Activated CD8-positive, alpha-beta memory T cell treated with anti-CD3 and anti-CD28 coated beads for 4 hours (primary cell): ENCODE results near the gene FRS2.

ENCODE experiments used
- DNase-seq, 2 donors: peaks; one replicate each; pipeline ENCODE4 v3.0.0-alpha.2; 2020; ENCODE audit warnings: low read depth in 2 of 2

FRS2 gene

DNA sequence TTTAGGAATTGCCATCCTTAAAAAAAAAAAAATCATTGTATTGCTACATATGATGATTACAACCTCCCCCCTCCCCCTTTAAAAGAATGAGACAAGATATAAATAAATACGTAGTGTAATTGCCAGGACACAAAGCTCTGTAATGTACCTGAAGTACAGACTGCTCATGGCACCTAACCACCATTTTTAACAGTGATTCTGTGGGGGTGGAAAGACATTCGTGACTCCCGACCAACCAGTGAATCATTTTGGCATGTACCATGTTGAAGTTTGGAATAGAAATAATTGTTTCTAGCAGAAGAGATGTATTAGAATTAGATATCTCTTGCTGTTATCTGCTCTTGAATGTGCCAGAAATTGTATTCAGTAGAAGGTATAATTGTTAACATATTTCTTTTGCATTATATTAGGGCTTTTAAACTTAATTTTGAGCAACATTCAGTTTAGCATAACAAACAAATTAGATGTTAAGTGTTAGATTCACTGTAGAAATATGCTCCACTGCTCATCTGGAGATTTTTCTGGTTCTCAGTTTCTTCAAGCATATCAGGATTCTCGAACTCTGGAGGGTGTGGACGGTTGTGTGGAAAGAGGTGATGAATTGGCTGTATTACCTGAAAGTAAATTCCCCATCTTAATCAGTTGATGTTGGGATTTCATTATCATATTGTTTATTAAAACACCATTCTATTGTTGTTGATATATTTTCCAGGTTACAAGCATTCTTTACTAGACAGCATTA is 31.1 kb downstream of the FRS2 start:
- no peak for DNase-seq

GRCh38 chr12:69502345-69503081 is 32.3 kb downstream of the FRS2 start:
- no peak for DNase-seq

DNA sequence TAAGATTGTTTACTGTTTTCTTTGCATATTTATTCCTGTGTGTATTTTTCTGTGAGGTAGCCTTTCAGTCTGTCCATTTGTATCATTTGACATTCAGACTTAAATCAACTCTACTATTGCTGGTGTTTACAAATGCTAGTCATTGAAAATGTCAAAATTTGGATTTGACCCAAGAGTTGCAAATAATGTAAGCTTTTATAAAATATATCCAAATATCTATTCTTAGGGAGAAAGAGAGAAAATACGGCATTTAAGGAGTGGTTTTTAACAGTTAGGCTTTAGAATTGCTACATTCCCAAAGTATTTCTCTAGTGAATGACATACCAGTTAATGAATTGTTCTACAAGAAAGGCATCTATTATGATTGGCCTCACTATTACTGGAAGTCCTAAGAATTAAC is 37.9 kb downstream of the FRS2 start:
- DNase-seq: no peak

DNA sequence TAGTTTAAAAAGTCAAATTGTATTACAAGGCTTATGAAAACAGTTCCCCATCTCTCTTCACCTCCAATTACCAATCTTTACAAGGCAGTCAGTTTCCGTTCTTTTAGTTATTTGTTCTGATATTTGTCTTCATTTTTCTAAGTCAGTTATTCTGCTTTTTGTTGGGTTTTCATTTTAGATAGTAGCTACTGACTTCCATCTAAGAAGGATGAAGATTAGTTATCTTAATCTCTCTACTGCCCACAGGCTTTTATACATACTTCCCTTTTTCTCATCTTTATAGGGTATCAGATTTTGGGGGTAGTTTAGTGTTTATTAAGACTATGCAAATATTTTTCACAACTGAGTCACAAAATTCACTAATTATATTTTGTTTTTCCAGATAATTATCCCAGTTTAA is 38.4 kb downstream of the FRS2 start:
- DNase-seq: no peak

DNA sequence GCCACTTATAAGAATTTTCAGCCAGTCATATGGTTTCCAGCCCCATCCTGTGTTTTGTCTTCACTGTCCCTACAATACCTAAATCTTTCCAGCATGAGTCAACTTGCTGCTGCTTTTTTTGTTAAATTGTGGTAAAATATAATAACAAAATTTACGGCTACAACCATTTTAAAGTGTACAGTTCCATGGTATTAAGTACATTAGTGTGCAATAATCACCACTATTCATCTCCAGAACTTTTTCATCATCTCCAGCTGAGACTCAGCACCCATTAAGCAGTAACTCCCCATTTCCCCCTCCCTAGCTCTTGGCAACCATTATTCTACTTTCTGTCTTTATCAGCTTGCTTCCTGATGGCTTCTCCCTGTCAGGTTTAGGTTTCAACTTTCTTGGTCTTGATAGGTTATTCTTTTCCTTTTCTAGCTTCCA is 39.1 kb downstream of the FRS2 start:
- no peak for DNase-seq

GRCh38 chr12:69509904-69510827 is 40.0 kb downstream of the FRS2 start:
- DNase-seq: no peak

- DNase-seq: no peak
These were observed 40.8 kb downstream of the FRS2 start for GRCh38 chr12:69511016-69511415.

DNA sequence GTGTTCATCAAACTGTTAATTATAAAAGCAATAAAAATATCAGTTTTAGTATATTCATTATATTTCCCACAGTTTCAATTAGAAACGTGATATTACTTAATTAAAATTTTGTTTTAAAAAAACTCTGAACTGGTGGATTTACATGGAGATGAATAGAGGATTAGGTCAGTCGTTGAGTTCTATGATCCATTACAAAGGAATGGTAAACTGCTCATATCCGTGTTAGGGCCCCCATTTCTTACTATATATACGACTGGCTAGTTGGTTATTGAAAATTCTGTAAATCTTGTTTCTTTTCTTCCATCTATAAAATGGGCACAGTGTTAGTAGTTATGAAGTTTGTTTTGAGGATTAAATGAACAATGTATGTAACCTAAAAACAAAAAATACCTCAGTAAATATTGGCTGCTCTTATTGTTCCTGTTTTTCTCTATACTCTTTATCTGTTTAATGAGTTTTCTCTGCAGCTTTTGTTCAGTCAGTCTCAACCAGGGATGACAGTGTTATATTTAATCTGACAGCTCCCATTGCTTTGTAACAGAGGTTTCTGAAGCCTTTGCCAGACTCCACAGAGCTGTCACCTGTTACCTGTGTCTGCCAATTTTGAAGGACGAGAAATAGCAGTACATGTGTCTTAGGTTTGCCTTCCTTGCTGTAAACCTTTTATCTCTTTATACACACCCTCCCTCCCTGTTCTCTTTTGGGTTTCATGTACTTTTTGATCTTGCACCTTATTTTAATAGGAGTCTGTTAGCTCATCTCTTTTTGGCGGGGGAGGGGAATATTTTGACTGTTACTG is 41.5 kb downstream of the FRS2 start:
- DNase-seq: no peak

DNA sequence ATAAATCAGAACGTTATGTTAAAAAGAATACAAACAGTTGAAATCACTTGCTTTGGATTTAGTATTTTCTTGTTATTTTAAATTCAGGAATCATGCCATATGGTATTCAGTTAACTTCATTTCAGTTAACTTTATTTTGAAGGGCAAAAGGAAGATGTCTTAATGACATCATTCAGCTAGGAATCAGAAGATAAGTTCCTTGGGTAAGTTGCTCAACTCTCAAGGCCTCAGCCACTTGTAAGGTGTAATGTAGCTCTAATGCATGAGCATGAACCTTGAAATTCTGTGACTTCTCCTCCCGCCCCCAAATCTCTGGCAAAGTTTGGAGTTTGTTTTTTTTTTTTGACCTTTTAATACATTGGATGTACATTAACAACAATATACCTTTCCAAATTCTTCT is 42.6 kb downstream of the FRS2 start:
- no peak for DNase-seq

DNA sequence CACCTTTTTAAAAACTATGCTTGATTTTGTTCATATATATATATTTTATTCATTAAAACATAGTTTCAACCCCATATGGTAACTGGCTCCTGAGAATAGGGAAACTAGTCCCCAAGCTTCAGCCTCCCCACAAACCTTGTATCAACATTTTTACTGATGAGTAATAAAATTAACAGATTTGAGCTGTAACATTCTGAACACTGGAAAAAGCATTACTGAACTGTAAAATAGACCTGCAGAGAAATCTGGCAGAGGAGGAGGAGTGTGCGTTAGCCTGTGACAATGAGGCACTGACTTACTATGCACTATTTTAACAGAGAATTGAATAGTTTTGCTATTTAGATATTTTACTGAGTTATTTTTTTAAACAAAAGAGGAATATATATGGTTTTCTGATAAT is 43.1 kb downstream of the FRS2 start:
- DNase-seq: no peak

GRCh38 chr12:69514111-69514510 is 43.9 kb downstream of the FRS2 start:
- DNase-seq: no peak

- no peak for DNase-seq
These were observed 44.7 kb downstream of the FRS2 start for GRCh38 chr12:69514845-69515244.

- no peak for DNase-seq
These were observed 45.3 kb downstream of the FRS2 start for GRCh38 chr12:69515394-69515930.

DNA sequence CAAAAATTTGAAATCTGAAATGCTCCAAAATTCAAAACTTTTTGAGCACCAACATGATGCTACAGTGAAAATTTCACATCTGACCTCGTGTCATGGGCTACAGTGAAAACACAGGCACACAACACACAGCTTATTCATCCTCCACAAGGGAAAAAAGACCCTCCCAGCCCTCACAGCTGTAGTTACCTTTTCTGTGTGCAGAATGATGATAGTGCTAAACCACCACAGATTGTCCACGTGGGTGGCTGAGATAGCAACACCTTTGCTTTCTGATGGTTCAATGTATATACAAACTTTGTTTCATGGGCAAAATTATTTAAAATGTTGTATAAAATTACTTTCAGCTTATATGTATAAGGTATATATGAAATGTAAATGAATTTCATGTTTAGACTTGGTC is 46.8 kb downstream of the FRS2 start:
- no peak for DNase-seq

- DNase-seq: no peak
These were observed 47.2 kb downstream of the FRS2 start for GRCh38 chr12:69517406-69517805.

- DNase-seq: no peak
These were observed 49.7 kb downstream of the FRS2 start for GRCh38 chr12:69519871-69520270.

GRCh38 chr12:69523433-69524330 is 53.5 kb downstream of the FRS2 start:
- DNase-seq: no peak

DNA sequence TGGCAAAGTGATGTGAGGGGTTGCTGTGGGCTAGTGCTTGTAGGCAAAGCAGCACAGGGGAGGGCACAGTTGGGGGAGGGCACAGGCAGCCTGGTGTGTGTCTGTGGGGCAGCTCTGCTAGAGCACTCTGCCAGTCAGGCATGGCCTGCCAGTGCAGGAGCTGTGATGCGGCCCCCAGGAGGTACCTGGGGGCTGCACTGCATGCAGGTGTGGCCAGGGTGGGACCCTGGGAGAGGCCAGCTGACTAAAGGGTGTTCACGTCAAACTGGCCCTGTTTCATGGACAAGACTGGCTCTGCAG is 54.1 kb downstream of the FRS2 start:
- DNase-seq: no peak

DNA sequence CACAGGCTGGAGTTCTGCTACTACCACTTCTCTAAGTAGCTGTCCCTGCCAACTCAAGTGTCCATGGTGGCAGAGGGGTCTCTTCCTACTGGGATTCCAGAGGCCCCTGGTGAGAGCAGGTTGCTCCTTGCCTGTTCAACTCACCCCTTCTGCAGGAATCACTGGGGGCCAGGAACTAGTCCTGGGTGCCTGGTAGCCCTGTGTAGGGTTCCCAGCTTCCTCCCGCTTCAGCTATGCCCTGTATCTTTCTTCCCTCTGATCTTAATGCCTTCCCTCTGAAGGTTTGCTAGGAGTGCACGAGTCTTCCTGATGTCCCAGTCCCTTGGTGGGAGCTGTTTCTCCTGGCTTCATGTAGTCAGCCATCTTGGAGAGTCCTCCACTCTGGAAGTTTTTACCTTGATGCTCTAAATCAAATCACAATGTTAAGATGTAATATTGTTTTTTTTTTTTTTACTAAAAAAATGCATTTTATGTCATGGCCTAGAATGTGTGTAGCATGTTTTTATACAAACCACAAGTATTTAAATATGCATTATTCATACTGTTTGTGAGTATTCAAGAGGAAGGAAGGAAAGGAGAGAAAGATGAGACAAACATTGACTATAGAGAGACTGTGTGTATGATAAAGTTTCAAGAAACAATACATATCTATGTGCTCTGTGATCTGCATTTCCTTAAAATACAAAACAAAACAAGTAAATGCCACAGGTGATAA is 54.7 kb downstream of the FRS2 start:
- DNase-seq: no peak
